Heart right ventricle (tissue), 16 donors: ENCODE data around the gene PRKAG2. TPM values are rescaled to one million over a fixed set of nuclear protein-coding genes. Genes with fewer than 3 reads are reported as not detected.
A peak's percentile ranks its signal among the peaks of the same experiment; 100 is the strongest.

Source experiments
- ATAC-seq, 8 donors: fragments of 200-7000 bp; cut with Tn5 transposase; one replicate each; pipeline ENCODE4 v1.9.1; 2020; ENCODE audit warnings: mild to moderate bottlenecking in 8 of 8, moderate library complexity in 8 of 8, moderate number of reproducible peaks in 1 of 8
- DNase-seq, 2 donors: peaks; one replicate each; pipeline ENCODE4 v3.0.0-alpha.2; 2020
- H3K27ac ChIP-seq, 10 donors: fragments of 200-600 bp; sonication (generic) in 2 of 10; one replicate each; pipeline versions ENCODE4 v1.5.0 to v1.8.0; 2020 to 2022; ENCODE audit warnings: mild to moderate bottlenecking in 3 of 10
- H3K27me3 ChIP-seq, 7 donors: fragments of 200-600 bp; one replicate each; pipeline ENCODE4 v1.8.0; 2021 to 2022; ENCODE audit warnings: mild to moderate bottlenecking in 2 of 7
- H3K36me3 ChIP-seq, 9 donors: fragments of 200-600 bp; sonication (generic) in 1 of 9; one replicate each; pipeline versions ENCODE4 v1.5.0 to v1.8.0; 2020 to 2022; ENCODE audit warnings: mild to moderate bottlenecking in 2 of 9
- H3K4me1 ChIP-seq, 9 donors: fragments of 200-600 bp; sonication (generic) in 1 of 9; one replicate each; pipeline versions ENCODE4 v1.5.0 to v1.8.0; 2020 to 2022; ENCODE audit warnings: mild to moderate bottlenecking in 4 of 9
- H3K4me3 ChIP-seq, 10 donors: fragments of 200-600 bp; sonication (generic) in 2 of 10; one replicate each; pipeline versions ENCODE4 v1.5.0 to v1.8.0; 2020 to 2022; ENCODE audit warnings: mild to moderate bottlenecking in 7 of 10, moderate library complexity in 2 of 10
- H3K9me3 ChIP-seq, 11 donors: fragments of 200-600 bp in 10 of 11; sonication (generic) in 2 of 11; one replicate each; pipeline versions ENCODE4 v1.5.0 to v1.8.0; 2013 to 2022; ENCODE audit warnings: mild to moderate bottlenecking in 2 of 11, control low read depth in 1 of 11, moderate library complexity in 1 of 11
- CTCF ChIP-seq, 9 donors: fragments of 200-600 bp; sonication (generic) in 2 of 9; IDR thresholded peaks; one replicate each; pipeline versions ENCODE4 v1.5.0 to v1.8.0; 2021 to 2022; ENCODE audit warnings: antibody characterized with exemption in 9 of 9, mild to moderate bottlenecking in 5 of 9, moderate library complexity in 1 of 9
- WGBS, 2 donors: extraction: QIAGEN DNeasy Blood & Tissue Kit; methylation state at CpG; one replicate each; pipeline ENCODE4 v1.1.7; 2013; ENCODE audit warnings: inconsistent platforms in 1 of 2; 5-methylcytosine and 5-hydroxymethylcytosine counted together
- intact Hi-C, 10 donors: fragments of 100-400 bp; cut with DNase I; formaldehyde crosslinking; loops; one replicate each; pipeline versions ENCODE4 v1.11.1 to v1.14.2; 2022
- polyA plus RNA-seq, 2 donors: library from polyadenylated mRNA; stranded (reverse); fragments of 200-250 nt; gene quantifications; one replicate each; pipeline ENCODE4 v1.2.3, GENCODE V29; 2013
- total RNA-seq, 10 donors: library from RNA; stranded (reverse); fragmentation: NEBNext Ultra II Directional in 3 of 10; extraction: Animal tissue kit (Norgen Biotek cat#: 25700) in 3 of 10; gene quantifications; one replicate each; pipeline versions ENCODE4 v1.2.1 to v1.2.4, GENCODE V29; 2021 to 2023
- donor health status: Arrhythmogenic right ventricular cardiomyopathy.
- donor health status: ischemic (EF 13 %, LVEDD 7.1; RV severe dilation, severe dysfunction).
- donor health status: healthy with polysubstance abuse.
- donor health status: DM: no; HTN: yes; CAD: no.
- donor health status: DM: no; HTN: no; CAD: no.
- donor health status: ischemic (EF 25% LVEDD 6.9; RV normal size, moderate dysfunction).
- donor health status: ischemic (EF 25% LVEDD 5.7; RV mildly dilated, moderate dysfunction).
- donor health status: healthy.
- donor health status: DM: yes; HTN: yes; CAD: no.
- donor health status: Ischemic cardiomyopathy.
- donor health status: ischemic (EF 35%, LVEDD 5.7; RV mildly dilated, moderate dysfunction).
- donor health status: nonischemic (EF 11% LVEDD 7.7; RV severe dilation, severe dysfunction).
- donor health status: DM: yes; HTN: yes; CAD: no.
- donor health status: PGD.
- donor health status: ischemic (EF 29% LVEDD 5.4; RV normal size, mild dysfunction).
- donor health status: nonischemic (EF 23%, LVEDD 6.1; RV moderate dilation, normal function).

PRKAG2 gene
- total and polyA plus RNA-seq, 12 donors: 52.4 to 156 (median 114) TPM

- H3K4me1 ChIP-seq: peaks cover 0 to 25% (median 9%) of the 10 kb centered on the region in 9 donors
- H3K4me3 ChIP-seq: no peak overlapping the region
- ATAC-seq: peak in 1 of 8 donors; percentile 45
- TF ChIP-seq CTCF (IDR thresholded peaks at IDR 0.05): no peak
- H3K36me3 ChIP-seq: peaks cover 0 to 43% (median 0%) of the 10 kb centered on the region in 9 donors
- no peak for DNase-seq
- no peaks in the 10 kb centered on the region for H3K27me3 ChIP-seq
- 91 to 92% methylated on average over 12 of the region's 12 CpGs for WGBS, 2 donors
- intact Hi-C loops: no loop called here
- peak overlapping the region in 1 of 10 donors; percentile 20 for H3K27ac ChIP-seq
- H3K9me3 ChIP-seq: peaks cover 0 to 4% (median 0%) of the 10 kb centered on the region in 11 donors
Measured at GRCh38 chr7:151592868-151593486, 283.9 kb downstream of the PRKAG2 start.

GRCh38 chr7:151592330-151592729, 284.6 kb downstream of the PRKAG2 start:
- WGBS, 2 donors: 88 to 94% methylated on average over 11 of the region's 11 CpGs
- no peak for TF ChIP-seq CTCF (IDR thresholded peaks at IDR 0.05)
- H3K27ac ChIP-seq: no peak overlapping the region
- peaks cover 0 to 22% (median 9%) of the 10 kb centered on the region in 9 donors for H3K4me1 ChIP-seq
- ATAC-seq (no peak), DNase-seq (no peak)
- H3K36me3 ChIP-seq: peaks cover 0 to 46% (median 0%) of the 10 kb centered on the region in 9 donors
- intact Hi-C loops: no loop called here
- H3K9me3 ChIP-seq: peaks cover 0 to 4% (median 0%) of the 10 kb centered on the region in 11 donors
- H3K4me3 ChIP-seq: no peak overlapping the region
- no peaks in the 10 kb centered on the region for H3K27me3 ChIP-seq

- Histone ChIP-seq H3K4me1 (peaks cover 0 to 27% (median 9%) of the 10 kb centered on the region in 9 donors), H3K27me3 (no peaks in the 10 kb centered on the region), H3K4me3 (no peak overlapping the region), H3K27ac (no peak overlapping the region), H3K9me3 (peaks cover 0 to 1% (median 0%) of the 10 kb centered on the region in 11 donors), H3K36me3 (peaks cover 0 to 46% (median 0%) of the 10 kb centered on the region in 9 donors)
- DNase-seq (no peak), ATAC-seq (peak in 1 of 8 donors; percentile 11)
- 88 to 90% methylated on average over 14 of the region's 14 CpGs for WGBS, 2 donors
- no peak for TF ChIP-seq CTCF (IDR thresholded peaks at IDR 0.05)
- intact Hi-C loops: no loop called here
Measured at GRCh38 chr7:151591866-151592265, 285.0 kb downstream of the PRKAG2 start.

GRCh38 chr7:151590850-151591771, 285.8 kb downstream of the PRKAG2 start:
- intact Hi-C loops: no loop called here
- peak in 5 of 8 donors; percentile 4 to 43 (median 39) for ATAC-seq
- WGBS, 2 donors: 74 to 87% methylated on average over 19 of the region's 19 CpGs

More at GRCh38 chr7:151590850-151591771, 285.8 kb downstream of the PRKAG2 start:
- Histone ChIP-seq H3K27me3 (no peaks in the 10 kb centered on the region), H3K4me1 (peaks cover 0 to 35% (median 8%) of the 10 kb centered on the region in 9 donors), H3K4me3 (no peak overlapping the region), H3K9me3 (no peaks in the 10 kb centered on the region), H3K27ac (no peak overlapping the region), H3K36me3 (peaks cover 0 to 51% (median 0%) of the 10 kb centered on the region in 9 donors)
- TF ChIP-seq CTCF (IDR thresholded peaks at IDR 0.05): no peak
- no peak for DNase-seq
